H1 (cell line): ENCODE data around the gene ACO1. TPM values are rescaled to one million over a fixed set of nuclear protein-coding genes. Genes with fewer than 3 reads are reported as not detected.

ENCODE experiments used
- CTCF ChIA-PET: fragments of 300-600 bp; sonication (Branson Sonifier 250); formaldehyde crosslinking; loops from one replicate; lab custom pipeline; 2021; ENCODE audit not compliant: partially characterized antibody; lab: Charles Lee
- POLR2A ChIA-PET: fragments of 300-600 bp; sonication (Branson Sonifier 250); formaldehyde crosslinking; loops from one replicate; lab custom pipeline; 2021; ENCODE audit warnings: inconsistent platforms; ENCODE audit not compliant: partially characterized antibody; lab: Charles Lee
- DNase-seq, 2 experiments: peaks; one replicate each; pipeline versions ENCODE4 v3.0.0 to v3.0.0-alpha.2; 2010 to 2022; ENCODE audit warnings: low spot score in 2 of 2, low read depth in 1 of 2, mixed read lengths in 1 of 2
- FAIRE-seq: peaks from 2 replicates; lab custom pipeline; 2011; peaks lifted over from hg19 to GRCh38; lab: Jason Lieb, UNC
- H2AFZ ChIP-seq: 2 replicates; pipeline ENCODE4 v1.8.1; 2012; ENCODE audit warnings: low read length, inconsistent platforms
- H2AK5ac ChIP-seq: 2 replicates; pipeline ENCODE4 v1.6.1; 2013; ENCODE audit warnings: low read depth, low read length
- H2BK120ac ChIP-seq: replicated peaks from 2 replicates; pipeline ENCODE3; 2013; ENCODE audit warnings: low read depth, low read length, inconsistent platforms
- H2BK12ac ChIP-seq: 2 replicates; pipeline ENCODE4 v1.6.1; 2013; ENCODE audit warnings: low read depth, low read length
- H2BK15ac ChIP-seq: 2 replicates; pipeline ENCODE4 v1.6.1; 2013; ENCODE audit warnings: low read length
- H2BK20ac ChIP-seq: 2 replicates; pipeline ENCODE4 v1.6.1; 2013; ENCODE audit warnings: low read length
- H2BK5ac ChIP-seq: 2 replicates; pipeline ENCODE4 v1.6.1; 2013; ENCODE audit warnings: low read depth, low read length
- H3K14ac ChIP-seq: 2 replicates; pipeline ENCODE4 v1.6.1; 2013; ENCODE audit warnings: inconsistent platforms; ENCODE audit not compliant: insufficient read length
- H3K18ac ChIP-seq: 2 replicates; pipeline ENCODE4 v1.6.1; 2013; ENCODE audit warnings: low read length; ENCODE audit errors: extremely low read depth
- H3K23ac ChIP-seq: 2 replicates; pipeline ENCODE4 v1.6.1; 2013; ENCODE audit warnings: inconsistent platforms; ENCODE audit not compliant: insufficient read length
- H3K23me2 ChIP-seq: 2 replicates; pipeline ENCODE4 v1.6.1; 2013; ENCODE audit warnings: low read depth, low read length
- H3K27ac ChIP-seq: 2 replicates; pipeline ENCODE4 v1.6.1; 2011; ENCODE audit warnings: low read depth, low read length, inconsistent platforms
- H3K27me3 ChIP-seq, 4 experiments: replicated peaks in 1 of 4; 1 replicate in 1 of 4; 2 replicates in 3 of 4; pipeline versions ENCODE4 v1.6.1 to v1.8.1; 2011 to 2013; ENCODE audit warnings: low read length in 3 of 4, mild to moderate bottlenecking in 3 of 4, inconsistent platforms in 2 of 4, mixed read lengths in 2 of 4, moderate library complexity in 1 of 4; ENCODE audit not compliant: control insufficient read depth in 3 of 4, insufficient read depth in 3 of 4; ENCODE audit errors: extremely low read depth in 1 of 4
- H3K36me3 ChIP-seq, 4 experiments: 2 replicates each; pipeline versions ENCODE4 v1.6.1 to v1.8.1; 2011 to 2013; ENCODE audit warnings: mild to moderate bottlenecking in 4 of 4, low read length in 3 of 4, moderate library complexity in 2 of 4, control low read depth in 1 of 4, inconsistent platforms in 1 of 4; ENCODE audit not compliant: insufficient read depth in 4 of 4, control insufficient read depth in 2 of 4
- H3K4ac ChIP-seq: replicated peaks from 2 replicates; pipeline ENCODE3; 2013; ENCODE audit warnings: low read length, low read depth, mixed read lengths, inconsistent platforms; ENCODE audit not compliant: insufficient read length
- H3K4me1 ChIP-seq, 4 experiments: replicated peaks in 1 of 4; 1 replicate in 1 of 4; 2 replicates in 3 of 4; pipeline versions ENCODE4 v1.6.1 to v1.8.1; 2011 to 2013; ENCODE audit warnings: low read length in 3 of 4, inconsistent platforms in 2 of 4, mixed read lengths in 1 of 4; ENCODE audit not compliant: insufficient read depth in 4 of 4, control insufficient read depth in 3 of 4
- H3K4me2 ChIP-seq, 2 experiments: 2 replicates each; pipeline versions ENCODE4 v1.6.1 to v1.8.1; 2011 to 2013; ENCODE audit warnings: low read depth in 2 of 2, low read length in 2 of 2, control low read depth in 1 of 2, inconsistent platforms in 1 of 2, mild to moderate bottlenecking in 1 of 2; ENCODE audit not compliant: insufficient read depth in 1 of 2
- H3K4me3 ChIP-seq, 4 experiments: fragments of 200-600, 300-600 bp in 1 of 4; sonication (generic), shearing (Covaris generic), sonication (Bioruptor Twin) in 1 of 4; 2 replicates each; pipeline versions ENCODE4 v1.5.1 to v1.8.1; 2011 to 2016; ENCODE audit warnings: low read length in 4 of 4, low read depth in 3 of 4, control low read depth in 2 of 4, inconsistent platforms in 2 of 4, mild to moderate bottlenecking in 2 of 4, mixed read lengths in 1 of 4, moderate library complexity in 1 of 4; ENCODE audit not compliant: insufficient read depth in 2 of 4; ENCODE audit errors: extremely low read depth in 1 of 4
- H3K56ac ChIP-seq: replicated peaks from 2 replicates; pipeline ENCODE3; 2013; ENCODE audit warnings: low read depth, mild to moderate bottlenecking, mixed read lengths, low read length, inconsistent platforms; ENCODE audit not compliant: insufficient read length
- H3K79me1 ChIP-seq: 2 replicates; pipeline ENCODE4 v1.6.1; 2013; ENCODE audit warnings: low read depth, low read length, control low read depth
- H3K79me2 ChIP-seq, 2 experiments: 2 replicates each; pipeline versions ENCODE4 v1.6.1 to v1.8.1; 2012 to 2013; ENCODE audit warnings: low read length in 2 of 2, mild to moderate bottlenecking in 2 of 2, inconsistent platforms in 1 of 2; ENCODE audit not compliant: insufficient read depth in 2 of 2, control insufficient read depth in 1 of 2
- H3K9ac ChIP-seq, 4 experiments: replicated peaks in 1 of 4; 1 replicate in 1 of 4; 2 replicates in 3 of 4; pipeline versions ENCODE4 v1.6.1 to v1.8.1; 2011 to 2013; ENCODE audit warnings: low read depth in 3 of 4, low read length in 3 of 4, control low read depth in 2 of 4, mild to moderate bottlenecking in 2 of 4, moderate library complexity in 2 of 4, inconsistent platforms in 1 of 4; ENCODE audit errors: extremely low read depth in 1 of 4
- H3K9me3 ChIP-seq, 2 experiments: 2 replicates each; pipeline versions ENCODE4 v1.6.1 to v1.8.1; 2012 to 2013; ENCODE audit warnings: mild to moderate bottlenecking in 2 of 2, moderate library complexity in 2 of 2, control low read depth in 1 of 2, inconsistent platforms in 1 of 2, low read depth in 1 of 2, low read length in 1 of 2, mixed read lengths in 1 of 2; ENCODE audit not compliant: insufficient read depth in 2 of 2
- H4K20me1 ChIP-seq, 2 experiments: replicated peaks in 1 of 2; 2 replicates each; pipeline versions ENCODE3 to v1.8.1; 2011 to 2013; ENCODE audit warnings: inconsistent platforms in 2 of 2, low read length in 2 of 2, mild to moderate bottlenecking in 1 of 2; ENCODE audit not compliant: insufficient read depth in 2 of 2, control insufficient read depth in 1 of 2
- H4K5ac ChIP-seq: 2 replicates; pipeline ENCODE4 v1.6.1; 2013; ENCODE audit warnings: low read length, low read depth, mixed read lengths, inconsistent platforms; ENCODE audit not compliant: insufficient read length
- H4K8ac ChIP-seq: 2 replicates; pipeline ENCODE4 v1.8.0; 2013; ENCODE audit warnings: mild to moderate bottlenecking, moderate library complexity, low read length, inconsistent platforms; ENCODE audit not compliant: insufficient read depth; ENCODE audit errors: extremely low read depth
- H4K91ac ChIP-seq: replicated peaks from 2 replicates; pipeline ENCODE3; 2013; ENCODE audit warnings: low read length, mixed read lengths, inconsistent platforms; ENCODE audit not compliant: insufficient read length
- ATF2 ChIP-seq: IDR thresholded peaks from 2 replicates; pipeline ENCODE4 v1.6.1; 2012; ENCODE audit warnings: low read length, inconsistent platforms
- CHD1 ChIP-seq: IDR thresholded peaks from 2 replicates; pipeline ENCODE4 v1.6.1; 2012; ENCODE audit warnings: low read depth, low read length, improper control_type of control experiment
- KDM1A ChIP-seq: fragments of 200-600, 300-600 bp; sonication (generic); IDR thresholded peaks from 2 replicates; pipeline ENCODE4 v1.7.1; 2016; ENCODE audit warnings: mild to moderate bottlenecking, low read length, borderline replicate concordance
- KDM4A ChIP-seq: IDR thresholded peaks from one replicate; pipeline ENCODE4 v1.7.1; 2012; ENCODE audit warnings: low read depth, mild to moderate bottlenecking, moderate library complexity, low read length, inconsistent platforms; ENCODE audit not compliant: severe bottlenecking
- KDM5A ChIP-seq: fragments of 200-600 bp; IDR thresholded peaks from 2 replicates; pipeline ENCODE4 v1.7.1; 2012; ENCODE audit warnings: mild to moderate bottlenecking, low read length, inconsistent platforms, mixed read lengths
- SP4 ChIP-seq: IDR thresholded peaks from 2 replicates; pipeline ENCODE4 v1.6.1; 2012; ENCODE audit warnings: low read length, inconsistent platforms
- TCF12 ChIP-seq: IDR thresholded peaks from 2 replicates; pipeline ENCODE4 v1.6.1; 2011; ENCODE audit warnings: low read depth, mild to moderate bottlenecking, low read length
- YY1 ChIP-seq: IDR thresholded peaks from 2 replicates; pipeline ENCODE4 v1.6.1; 2011; ENCODE audit warnings: low read depth, mild to moderate bottlenecking, low read length
- WGBS, 2 experiments: shearing (Covaris generic) in 1 of 2; methylation state at CpG; one replicate each; pipeline versions ENCODE4 v1.1.6 to v1.1.7; 2013 to 2015; ENCODE audit warnings: low lambda C conversion rate in 2 of 2, mixed read lengths in 2 of 2, inconsistent platforms in 1 of 2, low coverage in 1 of 2, missing lambda C conversion rate in 1 of 2; ENCODE audit not compliant: insufficient replicate concordance in 2 of 2, insufficient coverage in 1 of 2, insufficient read length in 1 of 2; ENCODE audit errors: extremely low coverage in 1 of 2, missing lambda C conversion rate in 1 of 2; 5-methylcytosine and 5-hydroxymethylcytosine counted together
- polyA plus RNA-seq, 7 experiments: library from polyadenylated mRNA; depleted of rRNA in 3 of 7; stranded (reverse) in 5 of 7; unstranded in 2 of 7; fragments of >200 nt in 5 of 7; fragments of 200-250 nt in 2 of 7; gene quantifications; 1 replicate in 5 of 7; 2 replicates in 1 of 7; 4 replicates in 1 of 7; pipeline versions ENCODE4 v1.2.1 to v1.2.3, GENCODE V29; 2011 to 2013; ENCODE audit warnings: missing spikeins in 2 of 7, mixed read lengths in 2 of 7
- total RNA-seq: library from RNA; stranded (reverse); fragmentation: NEBNext Ultra II Directional; extraction: Animal tissue kit (Norgen Biotek cat#: 25700); gene quantifications from 2 replicates; pipeline ENCODE4 v1.2.1, GENCODE V29; 2021

Gene ACO1
- total and polyA plus RNA-seq, 2 of the 8 experiments (the other 6 are each of a cell fraction or from before 2014, with no cell fraction given): 39.3 to 49.8 TPM

- DNase-seq (no peak), FAIRE-seq (no peak)
- Histone ChIP-seq H2BK120ac (no peak overlapping the region), H3K23me2 (no peaks in the 10 kb centered on the region), H4K5ac (no peak overlapping the region), H3K79me2 (no peaks in the 10 kb centered on the region), H3K18ac (no peak overlapping the region), H3K79me1 (no peaks in the 10 kb centered on the region), H3K4ac (no peak overlapping the region), H3K27ac (no peak overlapping the region), H3K9me3 (no peaks in the 10 kb centered on the region), H3K4me3 (no peak overlapping the region), H4K8ac (no peak overlapping the region), H3K4me1 (peaks cover 0 to 2% (median 0%) of the 10 kb centered on the region in 4 experiments; a peak in 1 of 7 replicates), H4K91ac (no peak overlapping the region), H2BK15ac (no peak overlapping the region), H2BK20ac (no peak overlapping the region), H3K27me3 (no peaks in the 10 kb centered on the region), H3K23ac (no peak overlapping the region), H2AFZ (no peak overlapping the region), H3K36me3 (peaks cover 0 to 15% (median 9%) of the 10 kb centered on the region in 4 experiments; a peak in 5 of 8 replicates), H4K20me1 (no peaks in the 10 kb centered on the region), H3K4me2 (no peak overlapping the region), H2AK5ac (no peak overlapping the region), H3K9ac (no peak overlapping the region), H3K56ac (no peak overlapping the region), H2BK5ac (no peak overlapping the region), H3K14ac (no peak overlapping the region), H2BK12ac (no peak overlapping the region)
- ChIA-PET POLR2A (no interaction called here), CTCF (interaction anchor here (0.6 to 3.7 kb wide), 2 partner anchors 112 to 115 kb away, joined by 3 to 15 read pairs; no protein-coding TSS in a partner anchor)
- 70% methylated on average over 3 of the region's 3 CpGs; no CpG with 5 or more reads in 1 of the 2 experiments for WGBS, 2 experiments
- TF ChIP-seq CHD1 (no peak), KDM4A (no peak), SP4 (no peak), KDM5A (no peak), ATF2 (no peak), KDM1A (no peak), YY1 (no peak), TCF12 (no peak)
These were observed 106.2 kb downstream of the ACO1 start for GRCh38 chr9:32490601-32491000.
